Astrocyte (in vitro differentiated cells and primary cell): ENCODE results near the gene RGL1.

Experiments used
- EZH2 ChIP-seq: IDR thresholded peaks from 2 replicates; pipeline ENCODE4 v1.6.1; 2012; ENCODE audit warnings: mild to moderate bottlenecking, low read length, inconsistent platforms; ENCODE audit not compliant: insufficient read depth
- TF ChIP-seq, protein P1 (sequence below): IDR thresholded peaks from 2 replicates; pipeline ENCODE4 v1.5.1; 2011; ENCODE audit warnings: low read depth, mild to moderate bottlenecking, inconsistent platforms, low read length, moderate library complexity; ENCODE audit not compliant: insufficient read depth

- TF ChIP-seq, protein P1, sequence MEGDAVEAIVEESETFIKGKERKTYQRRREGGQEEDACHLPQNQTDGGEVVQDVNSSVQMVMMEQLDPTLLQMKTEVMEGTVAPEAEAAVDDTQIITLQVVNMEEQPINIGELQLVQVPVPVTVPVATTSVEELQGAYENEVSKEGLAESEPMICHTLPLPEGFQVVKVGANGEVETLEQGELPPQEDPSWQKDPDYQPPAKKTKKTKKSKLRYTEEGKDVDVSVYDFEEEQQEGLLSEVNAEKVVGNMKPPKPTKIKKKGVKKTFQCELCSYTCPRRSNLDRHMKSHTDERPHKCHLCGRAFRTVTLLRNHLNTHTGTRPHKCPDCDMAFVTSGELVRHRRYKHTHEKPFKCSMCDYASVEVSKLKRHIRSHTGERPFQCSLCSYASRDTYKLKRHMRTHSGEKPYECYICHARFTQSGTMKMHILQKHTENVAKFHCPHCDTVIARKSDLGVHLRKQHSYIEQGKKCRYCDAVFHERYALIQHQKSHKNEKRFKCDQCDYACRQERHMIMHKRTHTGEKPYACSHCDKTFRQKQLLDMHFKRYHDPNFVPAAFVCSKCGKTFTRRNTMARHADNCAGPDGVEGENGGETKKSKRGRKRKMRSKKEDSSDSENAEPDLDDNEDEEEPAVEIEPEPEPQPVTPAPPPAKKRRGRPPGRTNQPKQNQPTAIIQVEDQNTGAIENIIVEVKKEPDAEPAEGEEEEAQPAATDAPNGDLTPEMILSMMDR: no peak
- no peak for TF ChIP-seq EZH2
These were observed 12.6 kb upstream of the RGL1 start for GRCh38 chr1:183792300-183792699.
